ENCODE data around the gene SHLD2. TPM values are rescaled to one million over a fixed set of nuclear protein-coding genes. Genes with fewer than 3 reads are reported as not detected.
"Not testable (repeated sequence)": the region's sequence is repeated elsewhere in the genome, so short reads cannot be mapped to it uniquely, and the experiment has no call there.

The SHLD2 gene
- total and polyA plus RNA-seq, 11 donors = 4.3 to 17.7 (median 10.3) TPM

GRCh38 chr10:87237244-87237643 lies 142.2 kb downstream of the SHLD2 start:
- intact Hi-C loops (cut with DNase I); DNase-seq; H3K27ac ChIP-seq; H3K4me3 ChIP-seq; ATAC-seq; H3K4me1 ChIP-seq; H3K27me3 ChIP-seq; H3K9me3 ChIP-seq; H3K36me3 ChIP-seq: not testable (repeated sequence)
- 80 to 88% (median 86%) methylated on average over 3 of the region's 5 CpGs for WGBS, 4 donors

DNA sequence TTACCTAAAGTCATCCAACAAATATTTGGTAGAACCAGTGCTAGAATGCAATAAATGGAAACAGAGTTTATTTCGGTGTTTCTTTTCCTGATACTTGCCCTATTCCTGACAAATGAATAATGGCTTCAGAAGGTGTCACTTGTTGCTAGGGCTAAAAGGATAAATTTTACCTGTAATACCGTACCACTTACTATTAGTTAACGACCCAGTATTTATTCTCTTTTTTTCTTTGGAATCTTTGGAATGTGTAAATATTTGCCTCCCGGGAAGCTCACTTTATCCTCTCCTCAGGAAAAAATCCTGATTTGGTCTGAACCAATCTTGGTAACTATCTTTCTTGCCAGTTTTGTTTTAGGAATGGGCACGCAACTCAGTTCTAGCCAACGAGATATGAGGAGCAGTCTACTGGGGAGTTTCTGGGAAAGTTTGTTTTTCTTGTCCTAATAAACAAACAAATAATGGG lies 144.4 kb downstream of the SHLD2 start:
- H3K4me1 ChIP-seq; H3K36me3 ChIP-seq; H3K27me3 ChIP-seq; H3K9me3 ChIP-seq; intact Hi-C loops (cut with DNase I); H3K4me3 ChIP-seq; H3K27ac ChIP-seq; ATAC-seq; DNase-seq: not testable (repeated sequence)
- 52 to 84% (median 82%) methylated on average over 2 of the region's 6 CpGs for WGBS, 4 donors

Other genes with a start within 250 kb of the SHLD2 start
- 10 to 100 TPM; 22.7 to 93.0 (median 34.3) TPM for gene MMRN2, start 137.6 kb upstream of the SHLD2 start, total RNA-seq
- gene MMRN2, start 137.6 kb upstream of the SHLD2 start, polyA plus RNA-seq = 10 to 100 TPM; 15.8 to 30.9 TPM
- 10 to 100 TPM in 8 of 9 donors, 1 to 10 TPM in 1; 8.2 to 44.7 (median 17.2) TPM for gene SNCG, start 136.6 kb upstream of the SHLD2 start, total RNA-seq
- 10 to 100 TPM; 18.5 to 36.7 TPM for gene SNCG, start 136.6 kb upstream of the SHLD2 start, polyA plus RNA-seq
- gene ADIRF, start 126.7 kb upstream of the SHLD2 start, total RNA-seq = 100 to 1,000 TPM in 1 of 9 donors, 10 to 100 TPM in 8; 21.2 to 189 (median 37.9) TPM
- 100 to 1,000 TPM in 1 of 2 donors, 10 to 100 TPM in 1; 86.1 to 123 TPM for gene ADIRF, start 126.7 kb upstream of the SHLD2 start, polyA plus RNA-seq
- not detected for gene FAM25A, start 74.9 kb upstream of the SHLD2 start, total RNA-seq
- gene FAM25A, start 74.9 kb upstream of the SHLD2 start, polyA plus RNA-seq = not detected
- 100 to 1,000 TPM in 7 of 9 donors, 10 to 100 TPM in 2; 93.0 to 138 (median 115) TPM for gene GLUD1, start 363 bp upstream of the SHLD2 start, total RNA-seq
- 10 to 100 TPM; 42.9 to 88.5 TPM for gene GLUD1, start 363 bp upstream of the SHLD2 start, polyA plus RNA-seq
- 1 to 10 TPM in 6 of 9 donors, under 1 TPM in 3; 0.56 to 3.3 (median 1.6) TPM for gene NUTM2A, start 130.2 kb downstream of the SHLD2 start, total RNA-seq
- gene NUTM2A, start 130.2 kb downstream of the SHLD2 start, polyA plus RNA-seq = 1 to 10 TPM; 1.1 to 3.8 TPM

Measured in heart left ventricle (tissue), 16 donors.